ENCODE data around the gene ECI1. TPM values are rescaled to one million over a fixed set of nuclear protein-coding genes. Genes with fewer than 3 reads are reported as not detected.
"Not testable (repeated sequence)": the region's sequence is repeated elsewhere in the genome, so short reads cannot be mapped to it uniquely, and the experiment has no call there.

Gene ECI1
- total RNA-seq, 1 donor from 2014 or later = 50.4 TPM

- intact Hi-C loops (cut with DNase I) = no loop called here
- Histone ChIP-seq H3K9me3 (no peaks in the 10 kb centered on the region), H3K4me1 (peaks cover 13% of the 10 kb centered on the region), H3K36me3 (peaks cover 29% of the 10 kb centered on the region), H3K4me3 (no peak overlapping the region), H3K27ac (no peak overlapping the region), H3K27me3 (ENCODE audit: low read depth) (no peaks in the 10 kb centered on the region)
- DNase-seq (no peak), ATAC-seq (peak; percentile 0)
- TF ChIP-seq, protein P1, sequence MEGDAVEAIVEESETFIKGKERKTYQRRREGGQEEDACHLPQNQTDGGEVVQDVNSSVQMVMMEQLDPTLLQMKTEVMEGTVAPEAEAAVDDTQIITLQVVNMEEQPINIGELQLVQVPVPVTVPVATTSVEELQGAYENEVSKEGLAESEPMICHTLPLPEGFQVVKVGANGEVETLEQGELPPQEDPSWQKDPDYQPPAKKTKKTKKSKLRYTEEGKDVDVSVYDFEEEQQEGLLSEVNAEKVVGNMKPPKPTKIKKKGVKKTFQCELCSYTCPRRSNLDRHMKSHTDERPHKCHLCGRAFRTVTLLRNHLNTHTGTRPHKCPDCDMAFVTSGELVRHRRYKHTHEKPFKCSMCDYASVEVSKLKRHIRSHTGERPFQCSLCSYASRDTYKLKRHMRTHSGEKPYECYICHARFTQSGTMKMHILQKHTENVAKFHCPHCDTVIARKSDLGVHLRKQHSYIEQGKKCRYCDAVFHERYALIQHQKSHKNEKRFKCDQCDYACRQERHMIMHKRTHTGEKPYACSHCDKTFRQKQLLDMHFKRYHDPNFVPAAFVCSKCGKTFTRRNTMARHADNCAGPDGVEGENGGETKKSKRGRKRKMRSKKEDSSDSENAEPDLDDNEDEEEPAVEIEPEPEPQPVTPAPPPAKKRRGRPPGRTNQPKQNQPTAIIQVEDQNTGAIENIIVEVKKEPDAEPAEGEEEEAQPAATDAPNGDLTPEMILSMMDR (IDR thresholded peaks at IDR 0.05) = no peak
Measured at GRCh38 chr16:2273484-2273883, 22.1 kb upstream of the ECI1 start.

GRCh38 chr16:2271848-2272461 is 20.6 kb upstream of the ECI1 start:
- no peak for ATAC-seq
- DNase-seq = no peak
- intact Hi-C loops (cut with DNase I) = no loop called here

GRCh38 chr16:2270588-2271470 is 19.4 kb upstream of the ECI1 start:
- H3K9me3 ChIP-seq = no peaks in the 10 kb centered on the region
- intact Hi-C loops (cut with DNase I) = no loop called here
- peaks cover 5% of the 10 kb centered on the region for H3K36me3 ChIP-seq
- no peaks in the 10 kb centered on the region for H3K27me3 ChIP-seq (ENCODE audit: low read depth)
- ATAC-seq (peak in 1 of 2 donors; percentile 0), DNase-seq (no peak)
- no peak overlapping the region for H3K4me3 ChIP-seq
- TF ChIP-seq, protein P1 (IDR thresholded peaks at IDR 0.05) = no peak
- H3K4me1 ChIP-seq = peaks cover 24% of the 10 kb centered on the region
- H3K27ac ChIP-seq = no peak overlapping the region

More at GRCh38 chr16:2271848-2272461, 20.6 kb upstream of the ECI1 start:
- peaks cover 14% of the 10 kb centered on the region for H3K36me3 ChIP-seq
- H3K4me3 ChIP-seq = no peak overlapping the region
- no peaks in the 10 kb centered on the region for H3K27me3 ChIP-seq (ENCODE audit: low read depth)
- TF ChIP-seq, protein P1 (IDR thresholded peaks at IDR 0.05) = no peak
- H3K9me3 ChIP-seq = no peaks in the 10 kb centered on the region
- no peak overlapping the region for H3K27ac ChIP-seq
- peaks cover 14% of the 10 kb centered on the region for H3K4me1 ChIP-seq

GRCh38 chr16:2270070-2270462 is 18.7 kb upstream of the ECI1 start:
- DNase-seq (no peak), ATAC-seq (no peak)
- H3K36me3 ChIP-seq = peaks cover 5% of the 10 kb centered on the region
- TF ChIP-seq, protein P1 (IDR thresholded peaks at IDR 0.05) = no peak
- H3K9me3 ChIP-seq = no peaks in the 10 kb centered on the region
- no peaks in the 10 kb centered on the region for H3K27me3 ChIP-seq (ENCODE audit: low read depth)
- no peak overlapping the region for H3K27ac ChIP-seq
- no peak overlapping the region for H3K4me3 ChIP-seq
- intact Hi-C loops (cut with DNase I) = no loop called here
- peaks cover 32% of the 10 kb centered on the region for H3K4me1 ChIP-seq

DNA sequence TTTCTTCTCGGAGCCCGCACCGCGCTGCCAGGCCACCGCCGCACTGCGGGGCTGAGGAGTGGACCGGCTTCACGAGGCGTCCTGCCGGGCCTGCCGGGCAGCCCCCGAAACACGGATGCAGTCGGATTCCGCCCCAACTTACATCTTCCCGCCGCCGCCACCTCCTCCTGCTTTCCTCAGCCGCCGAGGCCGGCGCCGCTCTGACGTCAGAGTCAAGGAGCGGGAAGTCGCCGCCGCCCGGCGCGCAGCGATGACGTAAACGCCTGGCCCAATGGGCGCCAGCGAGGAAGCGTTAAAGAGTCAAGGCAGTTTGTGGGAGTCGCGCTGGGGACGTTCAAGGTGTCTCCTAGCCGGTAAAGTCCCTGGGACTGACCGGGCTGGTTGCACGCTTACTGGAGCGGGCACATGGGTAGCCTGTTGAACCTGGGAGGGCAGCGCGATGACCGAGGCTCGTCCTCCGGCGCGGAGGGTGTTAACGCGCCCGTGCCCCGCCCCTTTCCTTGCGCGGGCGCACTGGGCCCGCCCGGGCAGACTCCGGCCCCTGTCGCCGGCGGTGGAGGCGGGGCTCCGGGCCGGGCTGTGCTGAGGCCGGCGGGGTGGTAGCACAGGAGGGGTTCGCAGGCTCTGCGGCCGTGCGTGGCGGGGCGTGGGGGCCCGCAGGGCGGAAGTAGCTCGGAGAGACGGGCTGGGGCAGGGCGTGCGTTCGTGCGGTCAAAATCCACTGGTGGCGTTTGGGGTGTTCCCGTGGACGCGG is 16.7 kb upstream of the ECI1 start, which contains the start of gene RNPS1:
Gene RNPS1, minus strand, starts transcription at position 214 of the 754 bp plus-strand sequence. CDS start 3,483 bp downstream, outside the sequence.
- H3K4me3 ChIP-seq = peak within 1 kb of the TSS; percentile 99
- H3K27me3 ChIP-seq (ENCODE audit: low read depth) = no peaks in the 10 kb centered on the region
- DNase-seq (peak; percentile 98), ATAC-seq (peak; percentile 89 to 95)
- peak within 1 kb of the TSS; percentile 98 for H3K27ac ChIP-seq
- intact Hi-C loops (cut with DNase I) = no loop called here
- H3K9me3 ChIP-seq = no peaks in the 10 kb centered on the region
- H3K4me1 ChIP-seq = peaks cover 36% of the 10 kb centered on the region
- TF ChIP-seq, protein P1 (IDR thresholded peaks at IDR 0.05) = no peak
- peaks cover 19% of the 10 kb centered on the region for H3K36me3 ChIP-seq

GRCh38 chr16:2267505-2267912 is 16.1 kb upstream of the ECI1 start:
- peaks cover 36% of the 10 kb centered on the region for H3K4me1 ChIP-seq
- intact Hi-C loops (cut with DNase I) = not testable (repeated sequence)

GRCh38 chr16:2266887-2267286 is 15.5 kb upstream of the ECI1 start:
- Histone ChIP-seq H3K4me1 (peaks cover 36% of the 10 kb centered on the region), H3K36me3 (peaks cover 31% of the 10 kb centered on the region), H3K4me3 (peak overlapping the region; percentile 99), H3K27ac (peak overlapping the region; percentile 98)
- intact Hi-C loops (cut with DNase I); H3K9me3 ChIP-seq; H3K27me3 ChIP-seq (ENCODE audit: low read depth); ATAC-seq; DNase-seq: not testable (repeated sequence)

More at GRCh38 chr16:2267505-2267912, 16.1 kb upstream of the ECI1 start:
- H3K27me3 ChIP-seq (ENCODE audit: low read depth); DNase-seq; H3K9me3 ChIP-seq: not testable (repeated sequence)
- Histone ChIP-seq H3K36me3 (peaks cover 25% of the 10 kb centered on the region), H3K27ac (peak overlapping the region; percentile 98), H3K4me3 (peak overlapping the region; percentile 99)
- peak; percentile 78 to 86 for ATAC-seq

DNA sequence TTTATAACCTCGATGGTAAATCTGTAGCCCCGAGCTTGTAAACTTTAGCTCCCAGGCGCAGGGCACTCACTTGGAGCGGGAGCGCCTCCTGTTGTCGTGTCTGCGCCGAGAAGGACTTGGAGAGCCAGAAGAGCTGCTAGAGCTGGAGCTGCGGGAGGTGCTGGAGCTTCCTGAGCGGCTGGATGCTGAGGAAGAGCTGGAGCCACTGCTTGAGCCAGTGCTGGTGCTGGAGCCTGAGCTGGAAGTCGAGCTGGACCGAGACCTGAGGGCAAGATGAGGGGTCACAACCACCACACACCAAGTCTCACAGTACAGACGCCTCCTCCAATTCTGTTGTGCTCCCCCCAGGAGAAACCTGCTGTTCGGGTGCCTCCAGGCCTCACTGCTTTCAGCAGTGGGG is 11.6 kb upstream of the ECI1 start:
- H3K4me1 ChIP-seq = peaks cover 23% of the 10 kb centered on the region
- H3K9me3 ChIP-seq; H3K4me3 ChIP-seq; intact Hi-C loops (cut with DNase I); ATAC-seq; DNase-seq; H3K27ac ChIP-seq; H3K27me3 ChIP-seq (ENCODE audit: low read depth): not testable (repeated sequence)
- H3K36me3 ChIP-seq = peaks cover 70% of the 10 kb centered on the region
